ENCODE measurements around the gene EFHC1. TPM values are rescaled to one million over a fixed set of nuclear protein-coding genes. Genes with fewer than 3 reads are reported as not detected.

Gene EFHC1
- total and polyA plus RNA-seq, 2 donors (not counting 1 experiment from before 2014, with no cell fraction given): 19.4 to 34.8 TPM

DNA sequence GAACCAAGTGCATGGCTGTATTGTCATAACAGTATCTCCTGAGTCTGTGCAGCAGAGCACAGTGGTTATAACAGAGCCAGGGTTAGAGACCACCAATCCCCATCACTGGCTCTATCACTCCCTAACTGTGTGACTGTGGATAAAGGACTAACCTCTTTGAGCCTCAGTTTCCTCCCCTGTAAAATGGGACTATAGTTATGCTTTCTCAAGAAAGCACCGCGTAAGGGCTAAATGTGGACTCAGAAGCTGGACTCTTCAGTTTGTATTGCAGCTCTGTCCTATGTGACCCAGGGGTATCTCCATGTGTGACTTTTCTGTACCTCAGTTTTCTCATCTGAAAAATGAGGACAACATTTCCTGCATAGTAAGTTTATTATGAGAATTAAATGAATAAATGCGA is 96.8 kb downstream of the EFHC1 start:
- DNase-seq (no peak), ATAC-seq (ENCODE audit: low read depth) (no peak)
- Histone ChIP-seq H4K20me1 (ENCODE audit: control insufficient read depth, insufficient read depth, low read length, poor library complexity, severe bottlenecking) (no peaks in the 10 kb centered on the region), H3K9me3 (ENCODE audit: control extremely low read depth in 1 of 3, control insufficient read depth in 2 of 3, insufficient read depth in 1 of 3, low read length in 2 of 3) (no peaks in the 10 kb centered on the region), H3K4me1 (ENCODE audit: control insufficient read depth in 2 of 2, insufficient read depth in 2 of 2, low read length in 2 of 2) (no peaks in the 10 kb centered on the region), H3K27ac (ENCODE audit: low read length in 2 of 2) (no peak overlapping the region), H3K4me2 (replicated peaks; ENCODE audit: low read depth, low read length, poor library complexity, severe bottlenecking) (no peak overlapping the region), H3K27me3 (replicated peaks in 1 of 4; ENCODE audit: control extremely low read depth in 1 of 4, control insufficient read depth in 3 of 4, insufficient read depth in 4 of 4, low read length in 3 of 4) (no peaks in the 10 kb centered on the region), H2AFZ (ENCODE audit: insufficient read depth, low read depth, low read length, poor library complexity, severe bottlenecking) (no peak overlapping the region), H3K36me3 (replicated peaks in 1 of 2; ENCODE audit: control extremely low read depth in 1 of 2, control insufficient read depth in 1 of 2, extremely low read depth in 1 of 2, insufficient read depth in 2 of 2, low read length in 1 of 2) (peaks cover 0 to 41% of the 10 kb centered on the region in 2 experiments), H3K9ac (ENCODE audit: low read length) (no peak overlapping the region), H3K4me3 (ENCODE audit: control extremely low read depth in 1 of 5, extremely low read depth in 1 of 5, insufficient read depth in 1 of 5, low read depth in 2 of 5, low read length in 4 of 5) (no peak overlapping the region), H3K79me2 (ENCODE audit: control insufficient read depth, insufficient read depth, low read length) (no peaks in the 10 kb centered on the region)
- H3K27ac Mint-ChIP-seq: no peak overlapping the region
- ChIA-PET POLR2A (no interaction called here), CTCF (no interaction called here)
- no peaks in the 10 kb centered on the region for H3K9me3 Mint-ChIP-seq (ENCODE audit: insufficient read depth)
- no peaks in the 10 kb centered on the region for H3K27me3 Mint-ChIP-seq
- 100% methylated on average over 2 of the region's 3 CpGs for whole genome bisulfite sequencing (ENCODE audit: insufficient coverage)
- no peak overlapping the region for H3K4me3 Mint-ChIP-seq
- no peaks in the 10 kb centered on the region for H3K4me1 Mint-ChIP-seq
- intact Hi-C loops (cut with micrococcal nuclease): no loop called here
- TF ChIP-seq, protein P1, sequence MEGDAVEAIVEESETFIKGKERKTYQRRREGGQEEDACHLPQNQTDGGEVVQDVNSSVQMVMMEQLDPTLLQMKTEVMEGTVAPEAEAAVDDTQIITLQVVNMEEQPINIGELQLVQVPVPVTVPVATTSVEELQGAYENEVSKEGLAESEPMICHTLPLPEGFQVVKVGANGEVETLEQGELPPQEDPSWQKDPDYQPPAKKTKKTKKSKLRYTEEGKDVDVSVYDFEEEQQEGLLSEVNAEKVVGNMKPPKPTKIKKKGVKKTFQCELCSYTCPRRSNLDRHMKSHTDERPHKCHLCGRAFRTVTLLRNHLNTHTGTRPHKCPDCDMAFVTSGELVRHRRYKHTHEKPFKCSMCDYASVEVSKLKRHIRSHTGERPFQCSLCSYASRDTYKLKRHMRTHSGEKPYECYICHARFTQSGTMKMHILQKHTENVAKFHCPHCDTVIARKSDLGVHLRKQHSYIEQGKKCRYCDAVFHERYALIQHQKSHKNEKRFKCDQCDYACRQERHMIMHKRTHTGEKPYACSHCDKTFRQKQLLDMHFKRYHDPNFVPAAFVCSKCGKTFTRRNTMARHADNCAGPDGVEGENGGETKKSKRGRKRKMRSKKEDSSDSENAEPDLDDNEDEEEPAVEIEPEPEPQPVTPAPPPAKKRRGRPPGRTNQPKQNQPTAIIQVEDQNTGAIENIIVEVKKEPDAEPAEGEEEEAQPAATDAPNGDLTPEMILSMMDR (IDR thresholded peaks at IDR 0.05): no peak
- TF ChIP-seq EZH2 (IDR thresholded peaks at IDR 0.05; ENCODE audit: borderline replicate concordance, insufficient read depth, low read depth, low read length, poor library complexity, severe bottlenecking): no peak

DNA sequence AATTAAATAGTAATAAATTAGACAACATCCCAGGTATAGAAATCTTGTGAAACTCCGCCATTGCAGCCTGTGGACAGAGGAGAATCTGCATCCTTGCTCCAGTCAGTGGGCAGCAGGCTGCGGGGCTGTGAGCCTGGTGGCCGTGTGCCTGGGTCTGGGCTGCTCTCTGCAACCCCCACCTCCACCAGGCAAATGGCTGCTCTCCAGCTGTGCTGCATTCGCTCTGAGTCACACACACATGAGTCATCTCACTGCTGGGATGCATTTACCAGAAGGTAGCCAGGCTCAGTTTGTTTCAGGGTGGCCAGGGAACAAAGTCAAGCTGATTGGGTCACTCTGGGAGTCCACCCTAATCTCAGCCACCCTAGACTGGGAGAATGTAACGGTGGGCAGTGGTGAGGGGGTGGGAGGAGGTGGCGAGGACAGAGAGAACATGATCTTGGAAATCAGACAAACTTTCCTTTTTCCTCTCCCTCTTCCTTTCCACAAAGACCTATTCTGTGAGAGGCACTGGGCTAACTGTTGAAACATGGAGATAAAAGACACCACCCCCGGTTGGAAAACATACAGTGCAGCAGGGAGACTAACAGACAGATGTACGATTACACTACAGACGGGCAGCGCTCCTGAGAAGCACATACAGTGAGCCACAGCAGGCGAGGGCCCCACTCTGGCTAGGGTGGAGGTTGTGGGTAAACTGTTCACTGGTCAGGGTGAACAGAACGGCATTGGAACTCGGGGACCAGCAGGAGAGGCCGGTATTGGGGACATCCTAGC is 97.5 kb downstream of the EFHC1 start:
- no peaks in the 10 kb centered on the region for H3K4me1 Mint-ChIP-seq
- H3K4me2 ChIP-seq (replicated peaks; ENCODE audit: low read depth, low read length, poor library complexity, severe bottlenecking): no peak overlapping the region
- H3K4me3 Mint-ChIP-seq: no peak overlapping the region
- no peaks in the 10 kb centered on the region for H4K20me1 ChIP-seq (ENCODE audit: control insufficient read depth, insufficient read depth, low read length, poor library complexity, severe bottlenecking)
- peaks cover 0 to 35% of the 10 kb centered on the region in 2 experiments for H3K36me3 ChIP-seq (replicated peaks in 1 of 2; ENCODE audit: control extremely low read depth in 1 of 2, control insufficient read depth in 1 of 2, extremely low read depth in 1 of 2, insufficient read depth in 2 of 2, low read length in 1 of 2)
- no peak overlapping the region for H3K27ac ChIP-seq (ENCODE audit: low read length in 2 of 2)
- no peaks in the 10 kb centered on the region for H3K4me1 ChIP-seq (ENCODE audit: control insufficient read depth in 2 of 2, insufficient read depth in 2 of 2, low read length in 2 of 2)
- H3K27me3 ChIP-seq (replicated peaks in 1 of 4; ENCODE audit: control extremely low read depth in 1 of 4, control insufficient read depth in 3 of 4, insufficient read depth in 4 of 4, low read length in 3 of 4): no peaks in the 10 kb centered on the region
- H2AFZ ChIP-seq (ENCODE audit: insufficient read depth, low read depth, low read length, poor library complexity, severe bottlenecking): no peak overlapping the region
- ChIA-PET POLR2A (no interaction called here), CTCF (no interaction called here)
- no peak overlapping the region for H3K27ac Mint-ChIP-seq
- no peak for TF ChIP-seq EZH2 (IDR thresholded peaks at IDR 0.05; ENCODE audit: borderline replicate concordance, insufficient read depth, low read depth, low read length, poor library complexity, severe bottlenecking)
- TF ChIP-seq, protein P1 (IDR thresholded peaks at IDR 0.05): no peak
- no peak overlapping the region for H3K4me3 ChIP-seq (ENCODE audit: control extremely low read depth in 1 of 5, extremely low read depth in 1 of 5, insufficient read depth in 1 of 5, low read depth in 2 of 5, low read length in 4 of 5)
- H3K9ac ChIP-seq (ENCODE audit: low read length): no peak overlapping the region
- H3K9me3 ChIP-seq (ENCODE audit: control extremely low read depth in 1 of 3, control insufficient read depth in 2 of 3, insufficient read depth in 1 of 3, low read length in 2 of 3): no peaks in the 10 kb centered on the region
- WGBS (ENCODE audit: insufficient coverage): 96% methylated on average over 12 of the region's 14 CpGs
- ATAC-seq (ENCODE audit: low read depth): no peak
- H3K9me3 Mint-ChIP-seq (ENCODE audit: insufficient read depth): no peaks in the 10 kb centered on the region
- intact Hi-C loops (cut with micrococcal nuclease): no loop called here
- no peaks in the 10 kb centered on the region for H3K27me3 Mint-ChIP-seq
- no peaks in the 10 kb centered on the region for H3K79me2 ChIP-seq (ENCODE audit: control insufficient read depth, insufficient read depth, low read length)
- no peak for DNase-seq

All from B cell (primary cell).